GM18951 (cell line): Measurements from ENCODE around the gene SERPINA1.

Experiments used
- POLR2A ChIP-seq: IDR thresholded peaks from 4 replicates; pipeline ENCODE4 v1.6.1; 2011; ENCODE audit warnings: mild to moderate bottlenecking; ENCODE audit not compliant: insufficient read length, insufficient read depth; ENCODE audit errors: extremely low read depth
- in situ Hi-C: fragments of 300-500 bp; cut with MboI; formaldehyde crosslinking; loops from one replicate; pipeline ENCODE4 v1.12.0; 2022; ENCODE audit warnings: low sequenced_read_pairs, mixed read lengths, inconsistent platforms; ENCODE audit not compliant: unreplicated experiment

Gene SERPINA1

DNA sequence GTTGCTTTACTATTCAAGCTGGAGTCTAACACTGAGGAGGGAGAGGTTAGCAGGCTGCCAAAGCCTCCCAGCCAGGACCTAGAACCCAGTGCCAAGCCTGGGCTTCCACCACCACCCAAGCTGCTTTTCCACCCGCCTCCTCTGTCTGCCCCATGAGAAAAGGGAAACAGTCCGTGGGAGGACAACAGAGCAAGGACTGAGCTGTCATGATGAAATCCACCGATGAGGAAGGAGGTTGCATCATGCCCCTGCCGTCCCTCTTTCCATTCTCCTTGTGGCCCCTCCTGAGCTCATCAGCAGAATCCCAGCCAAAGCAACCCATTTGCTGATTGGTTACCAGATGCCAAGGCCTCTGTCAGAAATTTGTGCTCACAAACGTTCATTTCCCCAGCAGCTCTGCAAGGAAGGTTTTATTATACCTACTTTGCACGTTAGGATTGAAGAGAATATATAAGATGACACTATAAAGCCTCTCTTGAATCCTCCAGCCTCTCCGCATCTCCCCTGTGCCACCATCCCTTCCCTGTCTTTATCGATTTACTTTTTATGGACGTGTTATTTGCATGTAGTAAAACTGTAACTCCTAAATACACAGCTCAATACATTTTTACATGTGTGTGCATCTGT lies 6.3 kb upstream of the SERPINA1 start:
- in situ Hi-C loops = no loop called here

DNA sequence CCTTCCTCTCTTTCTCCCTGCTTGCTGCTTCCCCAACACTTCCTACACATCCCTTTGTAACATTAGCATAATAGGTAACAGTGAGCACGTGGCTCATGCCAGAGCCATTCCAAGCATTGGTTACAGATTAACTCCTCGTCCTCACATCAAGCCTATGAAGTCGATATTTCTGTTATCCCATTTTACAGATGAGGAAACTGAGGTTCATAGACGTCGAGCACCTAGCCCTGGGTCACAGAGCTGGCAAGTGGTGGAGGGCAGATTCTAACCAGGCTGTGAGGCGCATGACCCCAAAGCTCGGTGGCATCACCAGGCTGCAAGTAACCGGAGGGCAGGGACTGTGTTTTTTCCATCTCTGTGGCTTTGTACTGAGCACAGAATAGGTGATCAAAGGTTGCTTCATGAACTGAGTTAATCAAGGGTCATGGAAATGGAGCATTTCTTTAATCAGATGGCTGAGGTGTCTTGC lies 5.7 kb upstream of the SERPINA1 start:
- in situ Hi-C loops = no loop called here
- no peak for TF ChIP-seq POLR2A

More for the DNA sequence above, 6.3 kb upstream of the SERPINA1 start:
- no peak for TF ChIP-seq POLR2A

DNA sequence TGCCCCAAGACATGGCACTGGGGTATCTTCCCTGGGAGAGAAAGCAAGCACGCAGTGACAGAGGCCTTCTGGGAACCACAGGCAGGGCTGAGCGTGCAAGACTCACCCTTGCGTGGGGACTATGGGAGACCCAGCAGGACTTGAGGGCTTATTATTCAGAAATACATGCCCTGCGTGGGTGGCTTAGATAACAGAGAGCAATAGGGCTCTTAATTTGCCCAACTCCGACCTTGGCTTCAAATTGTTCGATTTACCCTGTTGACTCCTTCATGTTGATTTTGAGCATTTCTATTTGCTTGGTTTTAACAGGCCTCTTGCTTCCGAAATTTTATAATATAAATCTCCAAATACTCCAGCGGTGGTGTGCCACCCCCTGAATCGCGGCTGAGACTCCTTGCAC lies 5.1 kb upstream of the SERPINA1 start:
- in situ Hi-C loops = no loop called here
- no peak for TF ChIP-seq POLR2A

DNA sequence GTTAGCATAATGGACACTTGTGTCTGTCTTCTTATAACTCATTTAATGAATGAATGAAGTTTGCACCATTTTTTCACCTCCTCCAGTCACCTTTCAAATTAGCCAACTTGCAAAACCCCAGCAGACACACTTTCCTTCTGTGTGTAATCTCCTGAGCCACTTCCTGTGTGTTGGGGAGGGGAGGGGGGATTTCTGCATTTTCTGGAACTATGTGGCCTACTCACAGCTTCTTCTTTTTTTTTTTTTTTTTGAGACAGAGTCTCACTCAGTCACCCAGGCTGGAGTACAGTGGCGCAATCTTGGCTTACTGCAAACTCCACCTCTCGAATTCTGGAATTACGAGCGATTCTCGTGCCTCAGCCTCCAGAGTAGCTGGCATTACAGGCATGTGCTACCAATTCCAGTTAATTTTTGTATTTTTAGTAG lies 4.1 kb upstream of the SERPINA1 start:
- no peak for TF ChIP-seq POLR2A
- in situ Hi-C loops = no loop called here

DNA sequence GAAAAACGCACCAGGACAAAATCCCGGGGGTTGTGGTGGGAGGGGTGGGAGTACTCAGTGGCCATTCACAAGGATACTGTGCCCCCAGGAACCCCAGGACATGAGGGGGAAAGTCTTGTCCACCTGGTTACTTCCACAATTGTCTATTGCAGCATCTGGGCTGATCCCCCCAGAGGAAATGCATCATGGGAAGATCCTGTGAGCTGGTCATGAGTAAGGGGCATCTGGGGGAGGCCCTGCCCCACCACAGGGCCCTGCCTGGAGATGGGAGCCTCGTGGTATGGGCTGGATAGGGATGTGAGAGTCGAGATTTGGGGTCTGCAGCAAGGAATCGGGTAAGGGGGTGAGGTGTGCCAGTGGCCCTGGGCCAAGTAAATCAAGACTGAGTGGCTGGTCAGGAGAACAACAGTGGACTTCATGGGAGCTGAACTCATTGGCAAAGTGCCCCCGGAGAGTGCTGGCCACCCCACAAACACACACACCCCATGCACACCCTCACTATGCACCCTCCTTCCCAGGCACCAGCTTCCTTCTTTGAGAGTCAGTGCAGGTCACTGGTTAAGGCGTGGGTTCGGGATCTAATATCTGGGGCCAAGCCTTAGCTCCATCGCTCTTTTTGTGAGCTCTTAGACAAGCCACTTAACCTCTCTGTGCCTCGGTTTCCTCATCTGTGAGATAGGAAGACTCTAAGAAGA lies 3.0 kb upstream of the SERPINA1 start:
- in situ Hi-C loops = no loop called here
- no peak for TF ChIP-seq POLR2A

DNA sequence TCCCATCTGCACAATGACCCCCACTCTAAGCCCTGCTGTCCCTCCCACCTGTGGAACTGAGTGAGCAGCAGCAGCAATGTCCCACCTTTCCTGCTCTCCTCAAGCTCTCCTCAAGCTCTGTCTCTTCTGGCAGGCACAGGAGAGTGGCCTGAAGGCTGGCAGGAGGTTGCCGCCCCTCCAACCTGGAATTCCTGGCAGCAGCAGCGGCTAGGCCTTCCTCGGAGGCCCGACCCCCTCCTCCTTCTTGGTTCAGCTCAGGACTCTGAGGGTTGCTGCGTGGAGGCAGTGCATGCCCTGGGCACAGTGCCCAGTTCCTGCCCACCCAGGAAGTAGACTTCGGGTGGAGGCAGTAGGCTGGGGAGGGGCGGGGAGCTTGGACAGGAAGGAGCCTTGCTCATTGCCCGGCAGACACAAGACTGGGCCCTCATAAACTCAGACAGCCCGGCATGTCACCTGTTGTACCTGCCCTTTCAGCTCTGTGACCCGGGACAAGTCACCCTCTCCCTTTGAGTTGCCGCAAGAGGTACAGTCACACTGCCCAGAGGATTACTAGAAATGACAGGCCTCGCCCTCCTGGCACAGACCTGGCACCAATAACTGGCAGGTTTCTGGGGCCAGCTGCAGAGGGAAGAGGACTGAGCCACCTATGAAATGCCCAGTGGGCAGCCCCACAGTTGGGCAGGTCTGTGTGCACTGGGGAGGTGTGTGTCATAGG lies 2.1 kb upstream of the SERPINA1 start:
- in situ Hi-C loops = no loop called here
- no peak for TF ChIP-seq POLR2A

DNA sequence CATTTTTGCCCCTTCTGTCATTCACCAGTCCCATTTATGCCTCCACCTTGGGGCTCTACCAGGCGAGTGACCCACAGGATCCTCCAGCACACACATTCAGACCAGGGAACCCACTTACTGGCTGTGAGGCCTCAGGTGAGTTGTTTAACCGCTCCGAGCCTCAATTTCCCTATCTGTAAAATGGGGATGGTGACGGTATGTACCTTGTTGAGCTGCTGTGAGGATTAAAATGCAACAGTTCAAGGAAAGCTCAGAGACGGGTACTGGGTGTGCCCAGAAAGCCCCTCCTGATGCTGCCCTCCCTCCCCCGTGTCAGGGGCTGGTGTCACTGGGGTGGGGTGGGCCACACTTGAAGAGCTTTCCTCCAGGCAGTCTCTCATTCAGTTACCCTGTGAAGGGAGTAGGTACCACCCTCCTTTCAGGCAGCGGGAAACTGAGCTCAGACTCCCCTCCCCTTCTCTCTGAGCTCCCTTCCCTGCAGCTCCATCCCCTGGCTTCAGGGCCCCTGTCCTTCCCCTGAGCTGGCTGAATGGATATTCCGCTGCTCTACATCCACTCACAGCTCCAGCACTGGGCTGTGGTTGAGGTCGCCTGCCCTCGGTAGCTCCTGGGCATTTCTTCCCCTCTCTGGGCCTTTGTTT lies 1.4 kb upstream of the SERPINA1 start:
- TF ChIP-seq POLR2A = no peak
- in situ Hi-C loops = no loop called here

DNA sequence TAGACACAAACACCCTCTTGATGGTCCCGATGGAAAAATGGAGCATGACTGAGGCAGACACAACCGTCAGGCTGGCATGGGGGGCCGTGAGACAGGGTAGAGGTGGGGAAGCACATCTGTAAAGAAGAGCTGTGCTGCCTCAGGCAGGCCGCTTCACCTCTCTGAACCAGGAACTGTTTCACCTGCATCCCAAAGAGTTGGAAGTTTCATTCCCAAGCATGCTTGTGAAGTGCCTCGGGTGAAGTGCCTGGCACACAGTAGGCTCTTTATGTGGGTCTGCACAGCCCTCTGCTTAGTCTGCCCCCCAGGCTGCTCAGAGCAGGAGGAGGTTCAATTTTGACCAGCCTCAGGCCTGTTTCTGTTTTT lies 685 bp upstream of the SERPINA1 start:
- in situ Hi-C loops = no loop called here
- no peak for TF ChIP-seq POLR2A

DNA sequence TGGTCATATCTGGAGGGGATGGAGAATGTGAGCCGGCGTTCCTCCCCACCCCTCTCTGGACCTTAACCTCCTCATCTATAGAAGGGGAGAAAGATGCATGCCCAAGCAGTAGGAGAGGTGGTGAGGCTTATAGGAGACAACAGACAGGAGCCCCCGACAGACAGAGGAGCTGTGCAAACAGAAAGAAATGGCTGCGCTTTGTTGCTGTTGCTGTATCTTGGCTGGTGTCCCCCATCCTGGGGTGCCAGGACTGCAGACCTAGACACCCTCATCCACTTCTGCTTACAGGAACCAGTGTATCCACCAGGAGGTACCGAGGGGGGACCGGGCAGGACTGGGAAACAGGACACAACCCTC lies 397 bp downstream of the SERPINA1 start:
- in situ Hi-C loops = no loop called here

DNA sequence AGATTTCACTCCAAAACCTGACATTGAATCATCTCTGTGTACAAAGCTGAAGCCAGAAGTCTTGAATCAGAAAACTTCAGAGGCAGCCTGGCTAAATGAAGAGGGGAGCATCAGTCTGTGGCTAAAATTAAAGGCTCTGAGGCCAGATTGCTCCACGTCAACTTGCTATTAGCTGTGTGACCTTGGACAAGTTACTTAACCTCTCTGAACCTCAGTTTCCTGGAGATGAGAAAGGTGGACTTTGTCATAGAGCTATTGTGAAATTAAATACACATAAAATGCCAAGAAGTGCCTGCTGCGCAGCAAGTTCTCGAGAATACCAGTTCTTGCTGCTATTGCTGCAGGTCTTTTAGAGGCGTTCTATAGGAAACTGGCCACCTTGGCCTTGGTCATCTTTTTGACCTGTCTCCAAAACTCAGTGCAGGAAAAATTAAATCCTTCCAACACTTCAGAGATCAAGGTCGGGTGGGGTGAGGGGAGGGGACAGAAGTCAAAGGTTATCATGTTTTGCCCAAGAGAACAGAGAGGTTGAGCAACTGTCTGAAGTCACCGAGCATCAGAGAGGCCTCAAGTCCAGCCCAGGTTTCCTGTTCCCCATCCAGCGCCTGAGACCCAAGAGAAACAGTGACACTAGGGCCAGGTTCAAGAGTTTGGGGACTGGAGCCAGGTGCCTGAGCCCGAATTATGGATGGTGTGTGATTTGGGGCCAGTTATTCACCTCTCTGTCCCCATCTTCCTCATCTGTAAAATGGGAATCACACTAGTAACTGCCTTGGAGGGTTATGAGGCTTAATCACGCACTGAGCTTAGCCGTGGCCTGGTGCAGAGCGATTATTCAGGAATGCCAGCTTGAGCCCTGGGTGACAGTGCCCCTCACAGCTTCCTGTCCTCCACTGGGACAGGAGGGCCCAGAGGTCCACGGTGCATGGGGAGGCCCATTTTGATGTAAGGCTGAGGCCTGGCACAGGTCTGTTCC lies 1.1 kb downstream of the SERPINA1 start:
- no peak for TF ChIP-seq POLR2A
- in situ Hi-C loops = no loop called here

More for the DNA sequence above, 397 bp downstream of the SERPINA1 start:
- TF ChIP-seq POLR2A = no peak

DNA sequence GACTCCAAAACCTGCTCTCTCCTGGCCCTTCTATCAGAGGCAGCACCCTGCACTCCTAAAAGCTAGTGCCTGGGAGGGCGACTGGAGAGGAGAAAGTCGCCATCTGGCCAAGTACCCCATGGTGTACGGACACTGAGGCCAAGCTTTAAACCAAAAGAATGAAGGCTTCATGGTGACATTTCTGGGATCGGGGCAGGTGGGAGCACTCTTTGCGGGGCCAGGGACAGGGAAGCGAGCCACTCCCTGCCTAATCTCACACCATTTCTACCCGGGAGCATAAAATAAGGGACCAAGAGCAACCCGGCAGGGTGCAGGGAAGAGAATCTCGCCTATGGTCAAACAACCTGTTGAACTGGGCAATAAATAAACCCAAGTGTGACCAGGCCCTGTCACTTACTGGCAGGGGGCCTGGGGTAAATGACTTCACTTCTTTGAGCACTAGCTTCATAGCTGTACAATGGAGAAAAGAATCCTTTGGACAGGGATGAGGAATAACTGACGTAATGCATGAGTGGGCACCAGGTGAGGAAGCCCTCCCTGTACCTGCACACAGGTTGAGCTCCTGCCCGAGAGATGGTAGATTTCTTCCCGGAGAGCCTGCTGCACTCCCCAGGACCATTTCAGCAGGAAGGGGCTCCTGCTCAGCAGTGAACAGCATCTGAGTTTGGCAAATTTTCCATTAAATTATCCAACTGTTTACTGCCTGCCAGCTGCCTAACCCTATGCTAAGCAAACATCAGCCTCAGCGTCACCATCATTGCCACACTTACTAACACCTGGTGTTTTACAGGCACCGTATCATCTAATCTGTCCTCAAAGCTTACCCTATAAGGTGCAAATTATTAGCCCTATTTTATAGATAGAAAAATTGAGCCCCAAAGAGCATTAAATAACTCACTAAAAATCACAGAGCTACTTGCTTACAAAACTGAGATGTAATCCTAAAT lies 2.0 kb downstream of the SERPINA1 start:
- no peak for TF ChIP-seq POLR2A
- in situ Hi-C loops = no loop called here
